Erythroblast (primary cell): ENCODE measurements around the gene ZFAND6.

Experiments used
- GATA1 ChIP-seq: IDR thresholded peaks from 2 replicates; pipeline ENCODE4 v1.6.1; 2011; ENCODE audit warnings: low read depth, mild to moderate bottlenecking, control low read depth, low read length, moderate library complexity
- POLR2A ChIP-seq: IDR thresholded peaks from 2 replicates; pipeline ENCODE4 v1.6.1; 2011; ENCODE audit warnings: mild to moderate bottlenecking, low read length

DNA sequence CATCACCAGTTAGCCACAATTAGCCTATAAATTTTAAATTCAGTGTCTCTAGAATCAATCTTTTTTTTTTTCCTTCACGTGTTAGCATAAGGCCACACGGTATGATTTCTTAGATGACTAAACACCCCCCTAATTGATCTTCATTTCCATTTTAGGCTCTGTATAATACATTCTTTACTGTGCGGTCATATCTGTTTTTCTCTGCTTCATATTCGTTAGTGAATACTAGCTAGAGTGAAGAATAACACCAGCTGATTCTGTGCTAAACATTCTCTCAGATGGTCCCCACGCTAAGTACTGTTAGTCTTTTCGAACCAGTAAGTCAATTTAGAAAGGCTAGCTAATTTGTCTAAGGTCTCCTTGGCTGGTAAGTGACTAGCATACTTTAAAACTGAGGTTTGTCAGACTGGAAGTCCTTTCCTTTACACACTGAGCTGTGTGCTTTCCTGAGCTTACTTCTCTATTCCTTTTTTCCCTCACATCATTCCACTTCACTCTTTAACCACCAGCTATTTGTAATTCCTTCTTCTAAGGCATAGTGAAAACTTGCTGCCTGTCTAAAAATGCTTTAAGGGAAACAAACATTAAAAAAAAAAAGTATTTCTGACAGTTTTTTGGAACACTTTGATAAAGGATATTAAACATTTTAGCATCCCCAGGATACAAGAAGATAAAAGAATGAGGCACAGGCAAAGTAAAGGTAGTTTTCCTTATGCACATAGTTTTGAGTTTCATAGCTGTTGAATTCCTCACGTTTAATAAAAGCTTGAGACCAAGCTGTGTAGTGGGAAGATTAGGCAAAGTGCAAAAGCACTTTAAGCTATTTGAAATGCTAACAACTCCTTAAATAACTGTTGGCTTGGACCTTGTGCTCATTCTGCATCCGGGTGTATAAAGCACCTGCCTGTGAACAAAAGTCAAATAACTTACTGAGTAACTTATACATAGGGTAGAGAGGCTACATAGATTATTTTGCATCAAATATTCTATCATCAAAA, 17.1 kb downstream of the ZFAND6 start:
- TF ChIP-seq POLR2A (no peak), GATA1 (no peak)
